Superior temporal gyrus (tissue), 1 donor: Measurements from ENCODE around the gene PSMB10.
"Not testable (repeated sequence)": the region's sequence is repeated elsewhere in the genome, so short reads cannot be mapped to it uniquely, and the experiment has no call there.

ENCODE experiments used
- DNase-seq: peaks from one replicate; pipeline ENCODE4 v3.0.0-alpha.2; 2016; ENCODE audit errors: extremely low spot score

The PSMB10 gene

DNA sequence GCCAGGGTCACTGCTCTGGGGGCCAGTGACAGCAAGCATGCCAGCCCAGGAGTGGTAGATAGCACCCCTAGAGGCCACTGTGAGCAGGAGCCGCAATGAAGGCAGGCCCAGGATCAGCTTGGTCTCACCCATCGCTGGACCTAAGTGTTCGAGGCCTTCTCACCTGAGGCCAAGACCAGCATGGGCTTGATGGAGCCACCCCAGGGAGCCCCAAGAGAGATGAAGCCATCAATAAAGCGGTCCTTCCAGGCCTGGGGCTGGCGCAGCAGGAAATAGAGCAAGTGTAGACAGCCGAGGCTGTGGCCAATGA, 5.5 kb upstream of the PSMB10 start:
- DNase-seq: peak; percentile 52

DNA sequence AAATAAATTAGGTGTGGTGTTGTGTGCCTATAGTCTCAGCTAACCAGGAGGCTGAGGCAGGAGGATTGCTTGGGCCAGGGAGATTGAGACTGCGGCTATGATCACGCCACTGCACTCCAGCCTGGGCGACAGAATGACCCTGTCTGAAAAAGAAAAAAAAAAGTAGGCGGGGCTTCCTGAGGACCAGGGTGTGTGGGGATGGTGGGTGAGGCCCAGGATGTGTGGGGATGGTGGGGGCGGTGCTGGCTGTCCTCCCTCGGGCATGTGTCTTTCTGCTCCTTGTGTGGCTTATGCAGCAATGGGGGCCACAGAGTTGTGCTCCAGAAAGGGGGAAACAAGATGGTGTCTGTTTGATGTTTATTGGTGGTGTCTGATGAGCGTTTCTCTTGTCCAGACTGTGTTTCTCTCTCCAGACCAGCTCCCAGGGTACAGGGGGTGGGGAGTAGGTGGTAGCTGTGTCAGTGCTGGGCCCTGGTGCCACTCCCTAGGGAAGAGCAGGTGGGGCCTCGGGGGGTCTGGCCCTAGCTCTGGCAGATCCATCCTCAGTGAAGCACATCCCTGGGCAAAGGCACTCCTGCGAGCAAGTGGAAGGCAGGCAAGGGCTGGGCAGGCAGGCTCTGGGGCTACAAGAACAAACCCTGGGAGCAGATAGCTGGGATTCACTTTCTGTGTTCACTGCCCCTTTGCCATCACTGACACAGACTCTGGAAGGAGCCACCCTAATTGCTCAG, 5.0 kb upstream of the PSMB10 start:
- no peak for DNase-seq

DNA sequence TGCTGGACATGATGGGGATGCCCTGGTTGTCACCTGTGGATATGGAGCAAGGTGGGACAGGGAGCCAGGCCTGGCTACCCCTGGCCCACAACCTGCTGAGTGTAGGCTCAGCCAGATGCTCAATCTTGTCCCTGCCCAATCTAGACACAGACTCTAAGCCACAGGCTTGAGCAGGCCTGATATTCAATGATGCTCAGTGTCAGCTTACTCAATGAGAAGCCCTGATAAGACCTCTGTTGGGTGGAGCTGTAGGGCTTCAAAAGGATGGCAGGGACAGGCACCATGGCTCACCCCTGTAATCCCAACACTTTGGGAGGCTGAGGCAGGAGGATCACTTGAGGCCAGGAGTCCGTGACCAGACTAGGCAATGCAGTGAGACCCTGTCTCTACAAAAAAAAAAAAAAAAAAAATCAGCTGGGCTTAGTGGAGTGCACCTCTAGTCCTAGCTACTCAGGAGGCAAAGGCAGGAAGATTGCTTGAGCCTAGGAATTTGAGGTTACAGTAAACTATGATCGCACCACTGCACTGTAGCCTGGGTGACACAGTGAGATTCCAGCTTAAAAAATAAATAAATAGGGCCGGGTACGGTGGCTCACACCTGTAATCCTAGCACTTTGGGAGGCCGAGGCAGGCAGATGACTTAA, 3.9 kb upstream of the PSMB10 start:
- DNase-seq: no peak

DNA sequence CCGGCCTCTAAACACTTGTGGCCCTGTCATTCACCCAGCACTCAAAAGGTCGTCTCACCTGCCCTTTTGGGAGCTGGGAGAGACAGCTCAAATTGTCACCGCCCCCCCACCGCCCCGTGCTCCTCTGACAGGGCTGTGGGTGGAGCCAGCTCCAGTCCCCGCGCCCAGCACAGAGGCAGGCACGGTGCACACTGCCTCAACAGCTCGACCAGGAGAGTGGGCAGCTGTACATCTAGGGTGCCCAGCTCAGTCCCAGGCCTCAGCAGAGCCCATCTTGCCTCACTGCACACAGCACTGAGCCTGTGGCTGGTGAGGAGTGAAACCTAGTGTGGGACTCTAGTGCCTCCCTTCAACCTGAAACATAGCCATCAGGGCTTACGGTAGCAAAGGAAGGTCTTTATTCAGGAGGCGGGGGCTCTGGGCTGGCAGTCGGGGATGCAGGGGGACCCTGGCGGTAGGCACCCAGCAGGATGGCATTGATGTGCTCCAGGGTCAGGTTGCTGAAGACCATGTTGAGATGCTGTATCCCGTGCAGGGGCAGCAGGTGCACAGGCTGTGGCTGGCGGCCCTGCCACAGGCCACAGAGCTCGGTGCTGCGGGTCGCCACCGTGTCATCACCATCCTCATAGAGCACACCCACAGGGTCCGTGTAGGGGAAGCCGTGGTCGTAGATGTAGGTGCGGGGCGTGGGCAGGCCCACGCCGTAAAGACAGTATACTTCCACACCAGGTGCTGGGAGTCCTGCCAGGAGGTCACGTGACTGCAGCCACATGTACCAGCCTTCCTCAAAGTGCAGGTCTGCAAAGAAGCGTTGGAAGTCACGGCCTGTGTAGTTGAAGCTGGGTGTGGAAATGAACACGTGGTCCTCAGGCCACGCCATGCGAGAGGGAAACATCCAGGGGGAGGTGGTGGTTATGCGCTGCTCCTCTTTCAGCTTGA, 3.1 kb upstream of the PSMB10 start:
- DNase-seq: no peak

DNA sequence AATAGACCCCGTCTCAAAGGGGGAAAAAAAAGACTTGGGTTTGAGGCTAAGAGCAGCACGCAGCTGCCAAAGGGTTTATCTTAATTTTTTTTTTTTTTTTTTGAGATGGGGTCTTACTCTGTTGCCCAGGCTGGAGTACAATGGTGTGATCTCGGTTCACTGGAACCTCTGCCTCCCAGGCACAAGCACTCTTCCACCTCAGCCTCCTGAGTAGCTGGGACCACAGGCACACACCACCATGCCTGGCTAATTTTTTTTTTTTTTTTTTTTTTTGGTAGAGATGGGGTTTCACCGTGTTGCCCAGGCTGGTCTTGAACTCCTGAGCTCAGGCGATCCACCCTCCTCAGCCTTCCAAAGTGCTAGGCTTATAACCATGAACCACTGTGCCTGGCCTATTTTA, 1.1 kb upstream of the PSMB10 start:
- not testable (repeated sequence) for DNase-seq

DNA sequence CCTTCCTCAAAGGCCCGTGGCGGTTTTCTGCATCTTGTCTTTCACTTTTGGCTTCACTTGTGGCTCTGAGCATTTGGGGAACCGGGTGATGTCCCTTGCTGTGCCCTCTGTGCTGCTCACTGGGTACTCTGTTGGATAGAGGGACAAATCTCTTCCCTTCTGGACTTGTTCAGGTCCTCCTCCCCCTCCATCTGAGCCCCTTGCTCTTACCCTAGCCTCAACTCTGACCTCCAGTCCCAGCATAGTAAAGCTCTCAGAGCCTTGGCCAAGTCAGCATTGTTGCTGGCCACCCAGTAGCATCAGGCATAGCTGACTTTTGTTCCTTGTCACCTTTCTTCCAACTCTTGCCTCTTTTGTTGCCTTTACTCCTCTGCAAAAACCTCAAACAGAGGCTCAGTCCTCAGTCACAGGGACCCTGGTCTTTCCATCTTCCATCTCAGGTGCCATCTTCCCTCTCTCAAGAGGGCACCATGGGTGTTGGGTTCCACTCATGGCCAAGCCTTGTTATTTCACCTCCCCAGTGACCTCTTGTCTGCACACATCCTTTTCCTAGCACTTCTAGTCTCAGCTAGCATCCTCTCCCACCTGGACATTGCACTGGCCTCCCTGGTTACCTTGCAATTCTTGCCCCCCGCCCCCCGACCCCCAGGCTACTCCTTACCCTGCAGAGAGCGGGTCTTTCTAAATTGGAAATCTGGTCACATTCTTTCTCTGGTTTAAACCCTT, 393 bp upstream of the PSMB10 start:
- peak; percentile 68 for DNase-seq

DNA sequence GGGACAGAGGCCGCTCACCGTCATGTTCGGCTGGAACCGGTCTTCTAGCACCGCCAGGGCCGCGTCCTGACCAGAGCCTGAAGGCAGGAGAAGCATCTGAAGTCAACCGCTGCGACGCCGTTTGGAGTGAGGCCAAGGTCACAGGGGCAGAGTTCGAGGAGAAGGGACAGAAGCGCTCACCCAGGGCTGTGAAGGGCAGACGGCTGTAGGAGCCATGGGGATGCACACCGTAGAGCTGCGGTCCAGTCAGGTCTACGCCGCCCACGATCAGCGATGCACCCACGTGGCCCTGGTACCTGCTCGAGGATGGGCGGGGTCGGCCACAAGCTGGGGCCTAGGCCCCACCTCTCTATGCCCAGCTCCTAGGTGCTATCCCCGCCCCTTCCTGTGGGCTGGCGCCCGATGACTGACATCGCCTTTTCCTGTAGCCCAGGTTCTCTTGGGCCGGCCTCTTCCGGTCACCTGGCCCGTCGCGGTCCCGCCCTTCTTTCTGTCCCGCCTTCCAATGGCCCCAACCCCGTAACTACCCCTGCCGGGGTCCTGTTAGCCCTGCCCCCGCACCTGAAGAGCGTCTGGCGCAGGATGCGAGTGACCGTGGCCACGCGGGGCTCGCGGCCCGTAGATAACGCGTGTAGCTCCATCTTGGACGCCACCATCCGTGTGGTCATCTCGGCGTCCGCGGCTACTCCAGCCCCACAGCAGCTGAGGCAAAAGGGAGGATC, 1.1 kb downstream of the PSMB10 start:
- peak; percentile 97 for DNase-seq

DNA sequence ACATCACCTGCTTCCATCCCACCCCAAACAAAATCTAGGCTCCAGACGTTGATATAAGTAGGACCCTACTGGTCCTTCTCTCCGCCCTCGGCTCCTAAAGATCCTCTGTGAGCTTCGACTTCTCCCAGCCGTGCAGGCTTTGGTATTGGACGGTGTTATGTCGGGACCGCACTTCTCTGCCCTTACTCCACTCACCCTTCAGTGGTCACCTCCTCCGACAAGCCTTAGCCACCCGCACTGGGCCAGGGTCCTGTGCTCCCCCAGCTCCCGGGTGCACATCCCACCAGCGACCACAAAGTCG, 1.6 kb downstream of the PSMB10 start:
- peak; percentile 29 for DNase-seq

DNA sequence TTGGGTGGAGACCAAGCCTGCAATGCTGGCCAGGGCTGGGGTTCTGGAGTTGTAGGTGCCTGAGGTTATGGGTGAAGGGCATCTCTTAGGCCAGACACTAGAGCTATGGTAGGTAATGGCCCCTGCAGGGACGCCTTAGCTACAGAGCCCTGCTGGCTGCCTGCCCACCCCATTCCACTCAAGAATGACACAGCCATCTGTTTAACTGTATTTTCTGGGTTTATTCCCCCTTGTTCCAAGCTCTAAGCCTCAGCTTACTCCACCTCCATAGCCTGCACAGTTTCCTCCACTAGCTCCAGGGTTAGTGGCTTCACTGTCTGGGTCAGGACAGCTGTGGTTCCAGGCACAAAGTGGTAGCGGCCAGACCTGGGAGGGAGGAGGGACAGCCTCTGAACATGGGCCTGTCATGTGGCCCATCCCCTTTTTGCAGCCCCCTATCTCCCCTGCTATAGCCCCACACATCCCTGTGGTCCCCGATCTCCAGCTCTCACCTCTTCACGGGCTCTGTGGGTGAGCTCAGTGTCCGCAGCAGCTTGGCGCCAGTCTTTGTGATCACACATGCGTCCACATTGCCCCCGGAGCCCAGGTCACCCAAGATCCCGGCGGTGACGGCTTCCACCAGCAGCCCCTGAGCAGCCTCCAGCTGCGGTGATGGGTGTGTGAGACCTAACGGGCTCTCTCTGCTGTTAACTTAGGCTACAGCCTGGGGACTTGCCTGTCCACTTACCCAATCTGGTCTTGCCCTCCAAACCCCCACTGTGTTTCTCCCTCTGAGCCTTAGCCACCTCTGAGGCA, 2.1 kb downstream of the PSMB10 start:
- DNase-seq: no peak

DNA sequence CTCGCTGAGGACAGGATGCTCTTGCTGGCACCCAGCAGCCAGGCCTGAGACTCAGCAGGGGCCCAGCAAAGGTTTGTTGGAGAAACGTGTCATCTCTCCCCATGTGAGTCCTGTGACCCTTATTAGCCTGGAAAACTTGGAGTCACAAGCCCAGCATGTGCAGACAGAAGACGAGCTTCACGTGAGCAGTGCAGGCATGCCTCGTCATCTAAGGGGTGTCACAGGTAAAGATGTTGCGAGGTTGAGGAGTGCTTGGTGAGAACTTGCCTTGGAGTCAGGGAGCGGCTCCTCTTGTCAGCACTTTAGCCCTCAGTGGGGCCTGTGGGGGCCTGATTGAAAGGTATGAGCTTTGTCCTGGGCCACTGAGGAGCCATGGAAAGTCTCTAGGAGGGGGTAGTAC, 2.8 kb downstream of the PSMB10 start:
- DNase-seq: no peak

DNA sequence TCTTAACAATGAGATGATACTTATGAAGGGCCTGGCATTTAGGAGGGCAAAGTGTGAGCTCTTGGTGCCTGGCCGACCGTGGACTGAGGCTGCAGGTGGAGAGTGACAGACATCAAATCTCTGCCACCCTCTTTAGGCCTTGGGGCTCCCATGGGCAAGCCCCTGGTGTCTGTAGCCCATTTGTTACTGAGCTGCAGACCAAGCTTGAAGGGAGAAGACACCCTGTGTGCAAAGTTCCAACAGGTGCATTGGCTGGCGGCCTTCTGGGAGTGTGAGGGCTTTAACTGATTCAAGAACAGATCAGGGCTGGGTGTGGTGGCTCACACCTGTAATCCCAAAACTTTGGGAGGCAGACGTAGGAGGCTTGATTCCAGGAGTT, 4.2 kb downstream of the PSMB10 start:
- DNase-seq: no peak

DNA sequence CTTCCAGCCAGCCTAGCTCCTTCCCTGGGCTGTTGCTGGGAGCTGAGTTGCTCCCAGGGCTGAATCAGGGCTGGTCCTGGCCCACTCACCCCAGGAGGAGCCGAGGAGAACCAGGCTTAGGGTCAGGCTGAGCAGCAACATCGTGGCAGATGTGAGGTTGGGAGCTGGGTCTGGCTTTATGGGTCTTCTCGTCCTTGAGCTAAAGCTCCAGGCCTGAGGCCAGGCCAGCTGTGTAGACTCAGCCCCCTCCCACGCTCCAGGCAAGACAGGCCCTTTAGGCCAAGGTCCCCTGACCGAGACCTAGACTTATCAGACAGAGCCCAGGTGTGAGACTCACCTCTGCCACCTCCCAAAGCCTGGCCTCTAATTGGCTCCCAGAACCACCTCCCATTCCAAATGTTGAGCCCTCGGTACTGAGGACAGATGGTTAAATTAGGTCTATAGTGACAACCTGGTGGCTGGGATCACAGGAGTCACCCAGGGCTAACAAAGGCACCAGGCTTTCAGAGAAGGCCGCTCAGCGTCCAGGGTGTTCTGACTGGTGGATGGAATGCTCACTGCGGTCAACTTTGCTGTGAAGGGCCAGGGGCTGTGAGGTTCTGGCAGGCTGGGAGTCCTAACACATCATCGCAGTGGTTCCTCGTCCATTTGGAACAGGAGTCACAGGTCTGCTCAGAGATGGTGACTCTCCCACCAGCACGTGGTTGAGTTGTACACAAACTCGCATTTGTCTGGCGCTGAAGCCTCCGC, 4.8 kb downstream of the PSMB10 start, which contains the start of gene CTRL:
Gene CTRL (minus strand): TSS at position 151 of the 750 bp plus-strand sequence. CDS start 10 bp downstream, at position 141.
- DNase-seq: no peak

DNA sequence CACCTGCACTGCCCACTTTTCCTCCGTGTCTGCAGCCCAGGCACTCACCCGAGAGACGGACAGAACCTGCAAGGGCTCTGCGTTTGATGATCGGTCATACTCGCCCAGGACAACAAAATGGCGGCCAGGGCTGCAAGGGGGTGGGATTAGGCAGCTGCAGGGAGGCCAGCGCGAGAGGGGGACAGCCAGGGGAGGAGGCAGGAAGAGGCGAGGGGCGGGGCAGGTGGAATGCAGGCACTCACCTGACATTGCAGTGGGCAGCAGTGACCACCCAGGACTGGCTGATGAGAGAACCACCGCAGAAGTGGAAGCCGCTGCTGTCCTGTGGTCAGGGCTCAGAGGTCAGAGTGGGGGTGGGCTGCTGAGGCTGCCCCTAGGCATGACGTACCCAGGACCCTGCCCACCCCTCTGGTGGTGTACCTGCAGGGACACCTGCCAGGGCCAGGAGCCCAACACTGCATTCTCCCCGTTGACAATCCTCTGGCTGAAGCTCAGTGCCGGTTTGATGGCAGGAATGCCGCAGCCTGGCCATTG, 5.9 kb downstream of the PSMB10 start:
- DNase-seq: no peak

DNA sequence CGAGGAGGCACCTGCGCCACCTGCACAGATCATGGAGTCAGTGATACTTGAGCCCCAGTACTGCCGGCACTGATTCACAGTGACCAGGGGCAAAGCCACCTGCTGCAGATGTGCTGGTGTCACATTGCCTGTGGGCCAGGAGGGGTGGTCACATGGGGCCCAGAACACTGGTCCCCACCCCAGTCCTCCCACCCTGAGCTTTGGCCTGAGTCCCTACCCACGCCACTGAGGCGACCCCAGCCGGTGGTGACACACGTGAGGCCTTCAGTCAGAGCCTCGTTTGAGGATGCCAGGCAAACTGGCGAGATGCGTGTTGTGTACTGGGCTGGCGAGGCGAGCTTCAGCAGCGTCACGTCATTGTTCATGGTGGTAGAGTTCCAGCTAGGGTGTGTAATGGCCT, 6.5 kb downstream of the PSMB10 start:
- DNase-seq: no peak

DNA sequence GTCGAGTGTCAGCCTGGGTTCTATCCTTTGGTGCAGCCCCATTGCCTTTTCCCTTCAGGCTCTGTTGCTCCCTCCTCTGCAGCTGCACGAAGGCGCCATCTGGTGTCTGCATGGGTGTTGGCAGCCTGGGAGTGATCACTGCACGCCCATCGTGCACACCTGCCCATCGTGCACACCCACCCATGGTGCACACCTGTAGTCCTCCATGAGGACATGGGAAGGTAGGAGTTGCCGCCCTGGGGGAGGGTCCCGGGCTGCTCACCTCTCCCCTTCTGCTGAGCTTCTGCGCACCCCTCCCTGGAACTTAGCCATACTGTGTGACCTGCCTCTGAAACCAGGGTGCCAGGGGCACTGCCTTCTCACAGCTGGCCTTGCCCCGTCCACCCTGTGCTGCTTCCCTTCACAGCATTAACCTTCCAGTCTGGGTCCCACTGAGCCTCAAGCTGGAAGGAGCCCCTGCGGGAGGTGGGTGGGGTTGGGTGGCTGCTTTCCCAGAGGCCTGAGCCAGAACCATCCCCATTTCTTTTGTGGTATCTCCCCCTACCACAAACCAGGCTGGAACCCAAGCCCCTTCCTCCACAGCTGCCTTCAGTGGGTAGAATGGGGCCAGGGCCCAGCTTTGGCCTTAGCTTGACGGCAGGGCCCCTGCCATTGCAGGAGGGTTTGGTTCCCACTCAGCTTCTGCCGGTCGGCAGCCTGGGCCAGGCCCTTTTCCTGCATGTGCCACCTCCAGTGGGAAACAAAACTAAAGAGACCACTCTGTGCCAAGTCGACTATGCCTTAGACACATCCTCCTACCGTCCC, 7.9 kb downstream of the PSMB10 start:
- peak; percentile 85 for DNase-seq

DNA sequence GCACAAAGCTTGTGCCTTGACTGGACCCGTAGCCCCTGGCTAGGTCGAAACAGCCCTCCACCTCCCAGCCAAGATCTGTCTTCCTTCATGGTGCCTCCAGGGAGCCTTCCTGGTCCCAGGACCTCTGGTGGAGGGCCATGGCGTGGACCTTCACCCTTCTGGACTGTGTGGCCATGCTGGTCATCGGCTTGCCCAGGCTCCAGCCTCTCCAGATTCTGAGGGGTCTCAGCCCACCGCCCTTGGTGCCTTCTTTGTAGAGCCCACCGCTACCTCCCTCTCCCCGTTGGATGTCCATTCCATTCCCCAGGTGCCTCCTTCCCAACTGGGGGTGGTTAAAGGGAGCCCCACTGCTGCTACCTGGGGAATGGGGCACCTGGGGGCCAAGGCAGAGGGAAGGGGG, 8.5 kb downstream of the PSMB10 start:
- no peak for DNase-seq

DNA sequence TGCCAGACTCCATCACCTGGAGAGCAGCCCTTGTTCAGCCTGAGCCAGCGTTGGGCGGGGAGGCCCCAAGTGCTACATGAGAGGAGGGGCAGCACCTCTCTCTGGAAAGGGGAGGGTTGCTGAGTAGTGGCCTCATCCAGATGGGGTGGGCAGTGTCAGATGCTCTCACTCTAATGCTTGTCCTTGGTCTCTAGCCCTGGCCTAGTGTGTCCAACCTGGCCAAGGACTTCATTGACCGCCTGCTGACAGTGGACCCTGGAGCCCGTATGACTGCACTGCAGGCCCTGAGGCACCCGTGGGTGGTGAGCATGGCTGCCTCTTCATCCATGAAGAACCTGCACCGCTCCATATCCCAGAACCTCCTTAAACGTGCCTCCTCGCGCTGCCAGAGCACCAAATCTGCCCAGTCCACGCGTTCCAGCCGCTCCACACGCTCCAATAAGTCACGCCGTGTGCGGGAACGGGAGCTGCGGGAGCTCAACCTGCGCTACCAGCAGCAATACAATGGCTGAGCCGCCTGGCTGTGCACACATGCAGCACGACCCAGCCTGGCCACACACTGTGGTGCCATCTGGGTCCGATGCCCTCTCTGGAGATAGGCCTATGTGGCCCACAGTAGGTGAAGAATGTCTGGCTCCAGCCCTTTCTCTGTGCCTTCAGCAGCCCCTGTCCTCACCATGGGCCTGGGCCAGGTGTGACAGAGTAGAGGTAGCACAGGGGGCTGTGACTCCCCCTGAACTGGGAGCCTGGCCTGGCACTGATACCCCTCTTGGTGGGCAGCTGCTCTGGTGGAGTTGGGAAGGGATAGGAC, 9.3 kb downstream of the PSMB10 start:
- DNase-seq: no peak

DNA sequence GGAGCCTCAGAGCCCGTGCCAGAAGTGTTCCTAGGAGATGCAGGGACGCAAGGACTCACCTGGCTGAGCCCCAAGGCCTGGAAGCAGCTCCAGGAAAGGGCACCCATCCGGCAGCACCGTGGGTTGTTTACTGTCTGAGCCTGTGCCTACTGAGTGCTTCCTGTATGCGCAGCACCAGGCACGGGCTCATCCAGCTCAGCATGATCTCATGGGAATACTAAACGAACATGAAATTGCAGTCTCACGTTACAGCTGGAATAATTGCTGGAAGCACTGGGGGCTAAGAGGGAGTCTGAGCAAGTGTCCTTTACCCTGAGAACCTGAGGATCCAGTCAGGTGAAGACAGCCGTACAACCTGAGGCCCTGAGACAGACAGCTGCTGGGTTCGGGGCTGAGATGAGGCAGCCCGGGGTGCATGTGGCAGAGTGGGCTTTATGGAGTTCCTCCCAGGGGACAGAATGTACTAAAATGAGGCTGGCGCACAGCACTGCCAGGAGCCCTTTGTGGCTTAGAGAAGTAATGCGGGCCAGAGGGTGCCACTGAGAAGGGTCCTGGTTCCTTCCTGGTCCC, 10.4 kb downstream of the PSMB10 start:
- peak; percentile 77 for DNase-seq
